Activated CD8-positive, alpha-beta T cell treated with anti-CD3 and anti-CD28 coated beads, Interleukin-2, amount 10 ng/mL, durations not matched to agents 7 days and 5 days (primary cell): ENCODE data around the gene KRTAP10-5. TPM values are rescaled to one million over a fixed set of nuclear protein-coding genes. Genes with fewer than 3 reads are reported as not detected.

ENCODE experiments used
- ATAC-seq: fragments of 150-1000 bp; cut with Tn5 transposase; one replicate; pipeline ENCODE4 v1.10.0; 2021; ENCODE audit warnings: moderate library complexity
- CTCF ChIA-PET: fragments of 350-600 bp; sonication (Branson Sonifier 250); formaldehyde crosslinking; loops from one replicate; lab custom pipeline; 2021; ENCODE audit warnings: antibody characterized with exemption; lab: Charles Lee
- POLR2A ChIA-PET: fragments of 350-600 bp; sonication (Branson Sonifier 250); formaldehyde crosslinking; loops from one replicate; lab custom pipeline; 2021; ENCODE audit warnings: antibody characterized with exemption; lab: Charles Lee
- DNase-seq: peaks from one replicate; pipeline ENCODE4 v3.0.0-alpha.2; 2020
- H3K27ac Mint-ChIP-seq: one replicate; pipeline ENCODE4 v1.8.0; 2021; ENCODE audit warnings: mild to moderate bottlenecking, mixed read lengths
- H3K27me3 Mint-ChIP-seq: one replicate; pipeline ENCODE4 v1.8.0; 2021; ENCODE audit warnings: low read depth, mixed read lengths
- H3K36me3 Mint-ChIP-seq: one replicate; pipeline ENCODE4 v1.8.0; 2021; ENCODE audit warnings: low read depth, mixed read lengths
- H3K4me1 Mint-ChIP-seq: one replicate; pipeline ENCODE4 v1.8.0; 2021; ENCODE audit warnings: low read depth, mixed read lengths
- H3K4me3 Mint-ChIP-seq: one replicate; pipeline ENCODE4 v1.8.0; 2021; ENCODE audit warnings: mild to moderate bottlenecking, mixed read lengths
- H3K9me3 Mint-ChIP-seq: one replicate; pipeline ENCODE4 v1.8.0; 2022; ENCODE audit warnings: mixed read lengths; ENCODE audit not compliant: insufficient read depth
- total RNA-seq, 2 experiments: library from RNA; stranded (reverse); gene quantifications; one replicate each; pipeline ENCODE4 v1.2.3, GENCODE V29; 2021

Gene KRTAP10-5
- total RNA-seq, 2 experiments from 2014 or later: not detected

GRCh38 chr21:44537930-44538911 lies 42.2 kb downstream of the KRTAP10-5 start:
- H3K4me3 Mint-ChIP-seq: no peak overlapping the region
- no peak overlapping the region for H3K27ac Mint-ChIP-seq
- ChIA-PET POLR2A (interaction anchor here (0.7 kb wide), 1 partner anchor 602 kb away, joined by 3 read pairs; no protein-coding TSS in a partner anchor), CTCF (interaction anchor here (1.5 kb wide), 1 partner anchor 256 kb away, joined by 9 read pairs; no protein-coding TSS in a partner anchor)
- H3K27me3 Mint-ChIP-seq: peaks cover 3% of the 10 kb centered on the region
- ATAC-seq (no peak), DNase-seq (no peak)
- no peaks in the 10 kb centered on the region for H3K36me3 Mint-ChIP-seq
- H3K9me3 Mint-ChIP-seq: no peaks in the 10 kb centered on the region
- H3K4me1 Mint-ChIP-seq: no peaks in the 10 kb centered on the region

DNA sequence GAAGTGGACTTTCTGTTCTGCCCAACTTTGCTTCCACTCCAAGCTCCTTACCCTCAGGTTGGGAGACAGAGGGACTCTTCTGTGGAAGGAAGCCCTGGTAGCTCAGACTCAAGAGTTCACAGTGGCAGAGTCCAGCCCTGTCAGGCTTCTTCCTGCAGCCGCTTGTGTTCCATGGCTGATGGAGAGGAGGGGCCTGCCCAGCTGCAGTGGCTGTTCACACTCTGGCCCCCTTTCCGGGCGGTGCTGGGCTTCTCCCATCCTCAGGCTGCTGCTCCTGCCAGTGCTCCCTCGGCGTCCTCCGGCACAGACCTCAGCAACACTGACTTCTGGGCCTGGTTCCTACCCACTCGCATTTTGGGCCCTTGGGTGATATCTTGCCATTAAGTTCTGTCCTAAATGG lies 44.4 kb downstream of the KRTAP10-5 start:
- Mint-ChIP-seq H3K27ac (no peak overlapping the region), H3K9me3 (no peaks in the 10 kb centered on the region), H3K4me3 (no peak overlapping the region), H3K27me3 (peaks cover 3% of the 10 kb centered on the region), H3K36me3 (no peaks in the 10 kb centered on the region), H3K4me1 (no peaks in the 10 kb centered on the region)
- CTCF ChIA-PET: interaction anchor here (0.6 to 1.5 kb wide), 3 partner anchors 26 to 83 kb away, joined by 3 to 5 read pairs (median 3); no protein-coding TSS in a partner anchor
- POLR2A ChIA-PET: interaction anchor here (0.6 kb wide), 1 partner anchor 21 kb away, joined by 3 read pairs; no protein-coding TSS in a partner anchor
- DNase-seq (no peak), ATAC-seq (no peak)

- Mint-ChIP-seq H3K27me3 (peaks cover 3% of the 10 kb centered on the region), H3K27ac (no peak overlapping the region), H3K4me1 (no peaks in the 10 kb centered on the region), H3K4me3 (no peak overlapping the region), H3K36me3 (no peaks in the 10 kb centered on the region), H3K9me3 (no peaks in the 10 kb centered on the region)
- CTCF ChIA-PET: no interaction called here
- DNase-seq (no peak), ATAC-seq (no peak)
- POLR2A ChIA-PET: no interaction called here
Measured at GRCh38 chr21:44534688-44535087, 45.7 kb downstream of the KRTAP10-5 start.

- peaks cover 3% of the 10 kb centered on the region for H3K27me3 Mint-ChIP-seq
- no peaks in the 10 kb centered on the region for H3K36me3 Mint-ChIP-seq
- ChIA-PET CTCF (no interaction called here), POLR2A (no interaction called here)
- H3K9me3 Mint-ChIP-seq: no peaks in the 10 kb centered on the region
- H3K4me1 Mint-ChIP-seq: no peaks in the 10 kb centered on the region
- H3K4me3 Mint-ChIP-seq: no peak overlapping the region
- no peak for DNase-seq
- no peak for ATAC-seq
- no peak overlapping the region for H3K27ac Mint-ChIP-seq
Measured at GRCh38 chr21:44533891-44534627, 46.3 kb downstream of the KRTAP10-5 start.

DNA sequence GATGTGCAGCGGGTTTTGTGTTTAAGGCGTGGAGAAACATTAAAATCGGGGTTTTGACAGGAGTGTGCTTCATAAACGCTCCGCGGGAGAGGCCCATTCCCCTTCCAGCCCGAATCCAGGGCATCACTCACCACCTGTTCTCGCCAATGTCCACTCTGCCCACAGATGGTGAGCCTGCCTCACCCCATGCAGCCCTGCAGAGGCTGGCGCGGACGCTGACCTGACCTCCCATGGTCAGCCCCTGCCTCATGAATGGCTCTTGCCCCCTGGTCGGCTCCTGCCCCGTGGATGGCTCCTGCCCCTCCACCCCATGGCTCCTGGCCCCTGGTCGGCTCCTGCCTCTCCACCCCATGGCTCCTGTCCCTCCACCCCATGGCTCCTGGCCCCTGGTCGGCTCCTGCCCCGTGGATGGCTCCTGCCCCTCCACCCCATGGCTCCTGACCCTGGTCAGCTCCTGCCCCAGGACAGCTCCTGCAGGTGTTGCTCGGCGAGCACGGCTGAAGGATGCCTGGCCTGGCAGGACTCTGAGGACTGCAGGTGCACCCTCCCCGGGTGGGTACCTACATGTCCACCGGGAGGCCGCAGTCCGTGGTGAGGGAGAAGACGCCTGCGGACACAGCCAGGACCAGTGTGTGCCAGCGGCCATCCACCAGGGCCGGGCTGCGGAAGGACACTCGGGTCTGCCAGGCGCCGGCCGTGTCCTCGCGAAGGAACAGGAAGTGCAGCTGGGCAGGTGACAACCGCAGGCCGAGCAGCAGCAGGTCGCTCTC lies 47.1 kb downstream of the KRTAP10-5 start:
- Mint-ChIP-seq H3K4me3 (no peak overlapping the region), H3K36me3 (no peaks in the 10 kb centered on the region), H3K4me1 (no peaks in the 10 kb centered on the region), H3K9me3 (no peaks in the 10 kb centered on the region), H3K27ac (no peak overlapping the region), H3K27me3 (peaks cover 3% of the 10 kb centered on the region)
- POLR2A ChIA-PET: no interaction called here
- CTCF ChIA-PET: no interaction called here
- ATAC-seq: no peak
- DNase-seq: no peak

DNA sequence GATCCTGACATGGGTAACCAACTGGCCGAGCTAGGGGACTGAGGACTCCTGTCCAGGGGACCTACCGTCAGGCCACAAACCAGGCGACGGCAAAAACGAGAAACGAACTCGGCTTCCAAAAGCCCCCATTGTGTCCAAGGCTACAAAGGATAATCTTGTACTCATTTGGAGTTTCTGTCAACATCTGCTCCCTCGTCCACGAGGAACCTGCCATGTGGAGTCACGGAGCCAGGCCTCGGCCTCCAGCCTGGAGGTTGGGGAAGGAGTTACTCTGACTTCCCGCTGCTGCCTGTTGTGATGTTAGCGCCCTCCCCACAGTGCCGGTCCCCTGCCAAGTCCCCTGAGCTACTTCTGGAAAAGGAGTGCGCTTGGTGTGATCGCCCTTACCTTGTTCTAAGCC lies 47.7 kb downstream of the KRTAP10-5 start:
- no peaks in the 10 kb centered on the region for H3K36me3 Mint-ChIP-seq
- ATAC-seq: no peak
- no peaks in the 10 kb centered on the region for H3K9me3 Mint-ChIP-seq
- ChIA-PET POLR2A (no interaction called here), CTCF (no interaction called here)
- H3K4me1 Mint-ChIP-seq: no peaks in the 10 kb centered on the region
- H3K27ac Mint-ChIP-seq: no peak overlapping the region
- H3K4me3 Mint-ChIP-seq: no peak overlapping the region
- DNase-seq: no peak
- H3K27me3 Mint-ChIP-seq: peaks cover 3% of the 10 kb centered on the region

GRCh38 chr21:44531606-44532564 lies 48.5 kb downstream of the KRTAP10-5 start:
- Mint-ChIP-seq H3K4me3 (no peak overlapping the region), H3K9me3 (no peaks in the 10 kb centered on the region), H3K36me3 (no peaks in the 10 kb centered on the region), H3K27ac (no peak overlapping the region), H3K4me1 (no peaks in the 10 kb centered on the region), H3K27me3 (peaks cover 3% of the 10 kb centered on the region)
- no peak for ATAC-seq
- ChIA-PET POLR2A (no interaction called here), CTCF (no interaction called here)
- DNase-seq: no peak

DNA sequence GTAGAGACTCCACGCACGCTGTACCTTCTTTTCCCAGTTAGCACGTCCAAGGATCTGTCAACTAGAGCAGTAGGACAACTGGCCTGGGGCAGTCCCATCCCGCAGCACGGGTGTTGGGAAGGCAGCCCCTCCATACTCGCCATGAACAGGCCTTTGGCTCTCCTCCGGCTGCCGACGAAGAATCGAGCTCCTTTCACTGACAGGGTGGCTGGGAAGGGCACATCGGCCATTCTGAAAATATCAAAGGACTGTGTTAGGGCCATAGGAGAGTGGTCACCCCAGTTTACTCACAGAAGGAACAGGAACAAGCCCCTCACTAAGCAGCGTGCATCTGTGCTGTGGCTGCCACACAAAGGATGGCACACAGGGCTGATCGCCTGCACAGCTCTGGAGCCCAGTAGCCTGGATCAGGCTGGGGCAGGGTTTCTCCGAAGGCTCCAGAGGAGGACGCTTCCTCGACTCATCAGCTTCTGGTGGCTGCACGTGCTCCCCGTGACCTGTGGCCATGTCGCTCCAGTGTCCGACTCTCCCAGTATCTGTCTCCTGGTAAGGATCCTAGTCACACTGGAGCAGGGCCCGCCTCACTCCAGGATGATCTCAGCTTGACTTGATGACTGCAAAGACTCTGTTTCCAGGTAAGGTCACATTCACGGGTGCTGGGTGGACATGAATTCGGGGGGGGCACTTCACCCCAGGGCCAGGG lies 49.4 kb downstream of the KRTAP10-5 start:
- Mint-ChIP-seq H3K27ac (no peak overlapping the region), H3K4me3 (no peak overlapping the region), H3K36me3 (no peaks in the 10 kb centered on the region), H3K9me3 (no peaks in the 10 kb centered on the region), H3K4me1 (no peaks in the 10 kb centered on the region), H3K27me3 (peaks cover 3% of the 10 kb centered on the region)
- DNase-seq (no peak), ATAC-seq (no peak)
- CTCF ChIA-PET: no interaction called here
- POLR2A ChIA-PET: no interaction called here

DNA sequence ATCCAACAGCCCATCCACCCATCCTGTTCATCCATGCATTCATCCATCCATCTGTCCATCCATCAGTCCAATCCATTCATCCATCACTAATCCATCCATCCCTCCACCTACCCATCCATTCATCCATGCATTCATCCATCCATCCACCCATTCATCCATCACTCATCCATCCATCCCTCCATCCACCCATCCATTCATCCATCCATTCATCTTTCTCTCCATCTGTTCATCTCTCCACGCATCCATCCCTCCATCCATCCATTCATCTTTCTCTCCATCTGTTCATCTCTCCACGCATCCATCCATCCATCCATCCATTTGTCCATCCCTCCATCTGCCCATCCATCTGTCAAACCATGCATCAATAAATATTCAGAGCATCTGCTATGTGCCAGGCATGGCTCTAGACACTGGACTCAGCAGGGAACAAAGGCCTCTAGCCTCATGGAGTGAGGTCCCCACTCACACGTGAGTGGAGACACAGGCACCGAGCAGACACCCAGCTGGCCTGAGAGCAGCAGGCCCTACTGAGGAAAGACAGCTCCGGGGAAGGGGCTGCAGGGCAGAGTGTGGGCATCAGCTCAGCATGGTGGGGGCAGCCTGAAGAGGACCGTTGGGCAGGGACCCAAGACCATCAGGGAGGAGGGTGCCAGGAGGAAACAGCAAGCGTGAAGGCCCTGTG lies 50.0 kb downstream of the KRTAP10-5 start:
- Mint-ChIP-seq H3K4me3 (no peak overlapping the region), H3K4me1 (no peaks in the 10 kb centered on the region), H3K9me3 (no peaks in the 10 kb centered on the region), H3K36me3 (no peaks in the 10 kb centered on the region), H3K27me3 (peaks cover 3% of the 10 kb centered on the region), H3K27ac (no peak overlapping the region)
- POLR2A ChIA-PET: no interaction called here
- CTCF ChIA-PET: no interaction called here
- DNase-seq (no peak), ATAC-seq (no peak)

DNA sequence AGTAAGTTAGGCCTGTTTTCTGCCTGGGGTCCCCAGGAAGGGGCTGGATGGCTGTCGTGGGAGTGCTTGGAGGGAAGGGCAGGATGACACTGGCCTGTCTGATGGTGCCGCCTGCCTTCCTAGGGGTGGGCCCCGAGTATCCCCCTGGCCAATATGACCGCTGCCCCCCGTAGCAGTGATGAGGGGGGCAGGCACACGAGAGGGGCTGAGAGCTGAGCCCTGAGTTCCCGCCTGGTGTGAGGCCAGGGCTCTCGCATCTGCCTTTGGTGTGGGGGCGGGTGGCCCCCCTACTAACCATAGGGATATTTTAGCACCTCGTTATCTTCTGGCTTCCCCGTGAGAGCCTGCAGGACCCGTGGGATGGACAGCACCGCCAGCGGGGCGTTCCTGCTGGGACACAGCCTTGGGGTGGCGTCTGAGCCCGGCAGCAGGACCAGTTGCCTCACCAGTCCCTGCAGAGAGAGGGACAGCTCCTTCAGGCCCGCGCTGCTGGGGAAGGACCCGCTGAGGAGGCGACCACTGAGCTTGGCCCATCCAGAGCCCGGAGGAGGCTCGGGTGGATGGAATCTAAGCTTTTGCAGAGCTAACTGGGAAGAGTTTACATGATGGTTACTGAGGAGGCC lies 50.8 kb downstream of the KRTAP10-5 start:
- Mint-ChIP-seq H3K4me3 (no peak overlapping the region), H3K27me3 (no peaks in the 10 kb centered on the region), H3K9me3 (no peaks in the 10 kb centered on the region), H3K36me3 (no peaks in the 10 kb centered on the region), H3K4me1 (no peaks in the 10 kb centered on the region), H3K27ac (no peak overlapping the region)
- ATAC-seq: no peak
- POLR2A ChIA-PET: no interaction called here
- CTCF ChIA-PET: no interaction called here
- DNase-seq: no peak
